HG03139 (cell line): ENCODE measurements around the gene SKAP1.

Source experiments
- ATAC-seq: cut with Tn5 transposase; IDR thresholded peaks from one replicate; pipeline ENCODE4 v1.9.1; 2021; ENCODE audit not compliant: unreplicated experiment

The SKAP1 gene

GRCh38 chr17:48123111-48123510, 306.9 kb downstream of the SKAP1 start:
- ATAC-seq: no peak

DNA sequence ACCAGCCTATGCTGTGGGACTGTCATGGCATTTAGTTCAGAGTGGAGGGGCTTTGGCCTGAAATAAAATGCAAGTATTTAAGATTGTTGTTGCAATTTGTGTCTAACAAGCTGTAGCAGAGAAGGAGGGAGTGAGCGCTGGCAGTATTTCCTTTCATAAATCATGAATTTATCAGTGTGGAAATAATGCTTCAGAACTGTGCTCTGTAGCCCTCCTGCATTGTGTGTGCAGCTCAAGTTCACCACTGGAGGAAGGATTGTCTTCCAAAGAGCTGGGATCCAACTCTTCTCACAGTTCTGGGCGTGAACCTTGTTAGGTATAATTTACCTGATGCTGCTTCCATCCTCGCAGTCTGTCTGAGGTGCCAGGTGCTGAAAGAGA, 307.4 kb downstream of the SKAP1 start:
- no peak for ATAC-seq

- ATAC-seq: no peak
These were observed 307.9 kb downstream of the SKAP1 start for GRCh38 chr17:48121923-48122664.

- ATAC-seq: peak; percentile 38
These were observed 316.8 kb downstream of the SKAP1 start for GRCh38 chr17:48113201-48113676.

GRCh38 chr17:48111937-48112241, 318.1 kb downstream of the SKAP1 start:
- no peak for ATAC-seq

DNA sequence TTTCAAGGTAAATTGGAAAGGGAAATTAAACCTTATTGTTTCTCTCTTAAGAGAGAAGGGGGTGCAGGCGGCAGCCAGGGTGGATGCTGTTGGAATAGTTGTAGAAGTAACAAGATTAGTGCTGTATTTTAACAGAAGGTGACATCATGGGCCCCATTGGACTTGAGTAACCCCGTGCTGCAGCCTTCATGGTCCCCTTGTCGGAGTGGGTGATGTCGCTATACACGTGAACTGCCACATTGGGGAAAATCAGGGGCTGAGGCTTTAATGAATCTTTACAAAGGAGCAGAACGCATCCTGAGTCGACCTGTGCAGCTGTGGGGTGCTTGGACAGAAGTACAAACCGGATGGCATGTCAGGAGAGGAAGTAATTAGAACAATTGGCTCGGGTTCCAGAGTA, 319.3 kb downstream of the SKAP1 start:
- ATAC-seq: no peak

DNA sequence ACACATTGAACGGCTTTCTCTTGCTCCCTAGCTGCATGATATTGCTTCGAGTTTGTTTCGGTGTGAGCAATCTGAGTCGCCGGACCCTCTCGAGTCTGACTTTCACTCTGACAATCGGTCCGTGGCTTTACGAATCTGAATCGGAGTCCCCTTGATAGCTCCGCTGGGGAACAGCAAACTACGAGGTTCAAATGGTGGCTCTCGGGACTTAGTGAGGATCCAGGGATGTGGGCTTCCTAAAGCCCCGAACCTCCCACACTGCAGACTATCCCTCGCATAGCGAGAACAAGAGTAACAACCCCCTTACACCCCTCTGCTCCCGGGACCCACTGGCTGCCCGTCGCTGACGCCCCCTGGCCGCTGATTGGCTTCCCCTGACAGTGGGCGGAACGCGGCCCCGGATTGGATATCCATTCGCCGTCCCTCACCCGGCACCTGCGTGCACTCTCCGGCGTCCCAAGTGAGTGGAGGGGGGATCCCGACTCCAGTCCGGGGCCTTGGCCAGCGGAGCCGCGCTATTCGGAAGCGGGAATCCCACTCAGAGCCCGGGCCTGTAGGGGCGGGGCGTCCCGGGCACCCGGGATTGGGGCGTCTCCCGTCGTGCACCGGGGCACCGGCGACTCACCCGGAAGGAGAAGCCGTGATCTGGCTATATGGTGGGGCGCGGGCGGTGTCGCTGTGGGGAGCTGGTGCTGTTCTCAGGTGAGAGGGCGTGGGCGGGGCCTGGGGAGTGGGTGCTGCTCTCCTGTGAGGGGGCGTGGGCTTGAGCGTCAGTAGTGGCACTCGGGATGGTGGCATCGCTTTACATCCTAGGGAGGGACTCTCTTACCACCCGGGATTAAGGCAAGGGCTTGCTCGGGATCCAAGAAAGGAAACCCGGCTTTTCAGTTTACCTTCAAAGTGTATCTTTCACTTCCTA, 322.6 kb downstream of the SKAP1 start, which contains the start of gene SNX11:
Gene SNX11 (plus strand): TSS at position 630 of the 919 bp plus-strand sequence. CDS start 4,278 bp downstream, outside the sequence.
- ATAC-seq: peak; percentile 72

DNA sequence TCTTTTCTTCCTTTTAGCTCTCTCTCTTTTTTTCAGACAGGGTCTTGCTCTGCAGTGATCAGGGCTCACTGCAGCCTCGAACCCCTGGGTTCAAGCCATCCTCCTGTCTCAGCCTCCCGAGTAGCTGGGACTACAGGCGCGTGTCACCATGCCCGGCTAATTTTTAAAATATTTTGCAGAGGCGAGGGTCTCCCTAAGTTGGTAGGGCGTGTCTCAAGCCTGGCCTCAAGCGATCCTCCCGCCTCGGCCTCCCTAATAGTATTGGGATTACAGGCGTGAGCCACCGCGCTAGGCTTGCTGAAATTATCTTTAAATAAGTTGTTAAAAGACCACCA, 323.2 kb downstream of the SKAP1 start:
- no peak for ATAC-seq

DNA sequence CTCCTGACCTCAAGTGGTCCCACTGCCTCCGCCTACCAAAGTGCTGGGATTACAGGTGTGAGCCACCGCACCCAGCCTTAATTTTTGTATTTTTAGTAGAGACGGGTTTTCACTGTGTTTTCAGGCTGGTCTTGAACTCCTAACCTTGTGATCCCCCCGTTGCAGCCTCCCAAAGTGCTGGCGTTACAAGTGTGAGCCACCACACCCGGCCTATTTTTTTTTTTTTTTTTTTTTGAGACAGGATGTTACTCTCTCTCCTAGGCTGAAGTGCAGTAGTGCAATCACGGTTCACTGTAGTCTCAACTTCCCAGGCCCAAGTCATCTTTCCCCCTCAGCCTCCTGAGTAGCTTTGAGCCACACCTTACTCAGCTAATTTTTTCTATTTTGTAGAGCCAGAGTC, 325.6 kb downstream of the SKAP1 start:
- ATAC-seq: no peak

- ATAC-seq: no peak
These were observed 327.0 kb downstream of the SKAP1 start for GRCh38 chr17:48102798-48103715.

- ATAC-seq: no peak
These were observed 327.8 kb downstream of the SKAP1 start for GRCh38 chr17:48102043-48102750.

DNA sequence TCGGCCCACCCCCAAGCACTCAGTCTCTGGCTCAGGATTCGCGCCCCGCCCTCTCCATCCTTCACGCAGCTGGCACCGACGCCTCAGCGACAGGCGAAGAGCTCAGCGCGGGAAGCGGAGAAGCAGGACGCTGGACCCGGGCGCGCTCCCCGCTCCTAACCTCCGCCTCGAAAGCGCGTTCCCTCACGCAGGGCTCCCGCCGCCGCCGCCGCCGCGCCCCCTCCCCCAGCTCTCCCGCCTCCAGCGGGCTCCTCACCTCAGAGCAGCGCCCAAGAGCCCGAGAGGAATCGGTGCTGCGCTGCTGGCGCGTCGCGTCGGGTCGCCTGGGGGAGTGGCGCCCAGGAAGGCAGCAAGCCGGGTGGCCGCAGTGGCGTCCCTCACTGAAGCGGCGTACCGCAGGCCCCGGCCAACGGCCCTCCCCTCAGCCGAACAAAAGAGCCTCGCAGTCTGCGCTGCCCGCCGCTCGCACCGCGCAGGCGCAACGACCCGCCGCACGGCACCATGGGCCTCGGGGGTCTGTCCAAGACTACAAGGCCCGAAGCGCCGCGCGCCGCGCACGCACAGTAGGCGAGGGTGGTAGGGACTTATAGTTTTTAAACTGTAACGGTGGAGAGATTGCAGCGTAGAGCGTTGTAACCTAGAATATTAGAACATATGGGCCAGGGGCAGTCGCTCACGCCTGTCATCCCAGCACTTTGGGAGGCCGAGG, 328.8 kb downstream of the SKAP1 start, which contains the start of gene CBX1:
Gene CBX1 (minus strand): TSS at position 467 of the 709 bp plus-strand sequence. CDS start 24,474 bp downstream, outside the sequence.
- peak; percentile 72 for ATAC-seq

- no peak for ATAC-seq
These were observed 329.4 kb downstream of the SKAP1 start for GRCh38 chr17:48100591-48101011.

DNA sequence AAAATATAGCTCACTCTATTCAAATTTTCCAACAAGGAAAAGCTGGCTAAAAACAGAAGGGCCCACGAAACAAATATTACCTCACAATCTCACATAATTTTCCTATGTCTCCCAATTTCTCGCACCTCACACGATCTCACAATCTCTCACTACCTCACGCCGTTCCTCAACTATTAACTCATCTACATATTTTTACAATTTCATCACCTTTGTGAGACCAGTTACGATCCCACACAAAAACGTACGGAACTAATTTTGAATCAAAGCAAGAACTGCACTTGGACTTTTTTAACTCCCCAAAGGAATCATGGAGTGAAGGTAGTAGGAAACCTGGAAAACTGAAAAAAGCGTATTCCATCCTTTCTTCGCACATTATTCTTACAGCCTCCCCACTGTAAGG, 329.9 kb downstream of the SKAP1 start:
- ATAC-seq: no peak

GRCh38 chr17:48095611-48096010, 334.4 kb downstream of the SKAP1 start:
- ATAC-seq: no peak

DNA sequence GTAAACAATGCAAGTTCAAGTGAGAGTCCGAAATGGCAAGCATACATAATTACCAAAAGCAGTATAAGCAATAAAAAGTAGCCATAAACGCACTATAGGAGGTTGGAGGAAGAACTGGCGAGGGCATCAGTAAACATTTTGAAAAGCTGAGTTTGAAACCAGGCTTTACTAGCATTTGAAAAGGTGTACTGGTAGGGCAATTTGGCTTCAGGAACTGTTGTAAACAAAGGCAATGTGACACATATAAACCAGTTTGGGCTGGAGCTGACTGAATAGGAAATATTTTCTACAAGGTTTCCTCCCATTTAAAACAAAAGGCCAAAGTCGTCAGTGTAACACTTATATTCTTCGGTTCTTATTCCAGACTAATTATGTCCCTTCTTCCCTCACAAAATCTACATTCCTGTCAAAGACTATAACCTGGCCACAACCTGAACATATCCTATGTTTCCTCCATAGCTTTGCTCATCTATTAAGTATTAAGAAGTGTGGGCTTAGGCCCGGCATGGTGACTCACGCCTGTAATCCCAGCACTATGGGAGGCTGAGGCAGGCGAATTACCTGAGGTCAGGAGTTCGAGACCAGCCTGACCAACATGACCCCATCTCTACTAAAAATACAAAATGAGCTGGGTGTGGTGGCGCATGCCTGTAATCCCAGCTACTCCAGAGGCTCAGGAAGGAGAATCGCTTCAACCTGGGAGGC, 336.5 kb downstream of the SKAP1 start:
- ATAC-seq: no peak

DNA sequence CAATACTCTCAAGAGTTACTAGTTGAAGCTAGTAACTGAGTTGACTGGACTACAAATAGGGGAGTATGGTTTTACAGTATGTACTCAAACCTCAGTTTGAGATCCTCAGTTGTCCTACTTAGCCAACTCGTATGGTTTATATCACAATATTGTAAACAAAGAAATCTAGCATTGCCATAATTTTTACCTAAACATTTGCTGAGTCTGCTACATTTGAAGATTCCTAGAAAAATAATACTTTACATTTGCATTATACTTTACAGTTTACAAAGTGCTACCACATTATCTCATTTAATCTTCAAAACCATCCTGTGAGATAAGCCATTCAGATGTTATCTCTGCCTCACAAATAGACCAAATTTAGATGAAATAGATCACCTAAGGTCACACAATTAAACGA, 345.1 kb downstream of the SKAP1 start:
- no peak for ATAC-seq
